ENCODE results near the gene CCDC192.

Gene CCDC192

DNA sequence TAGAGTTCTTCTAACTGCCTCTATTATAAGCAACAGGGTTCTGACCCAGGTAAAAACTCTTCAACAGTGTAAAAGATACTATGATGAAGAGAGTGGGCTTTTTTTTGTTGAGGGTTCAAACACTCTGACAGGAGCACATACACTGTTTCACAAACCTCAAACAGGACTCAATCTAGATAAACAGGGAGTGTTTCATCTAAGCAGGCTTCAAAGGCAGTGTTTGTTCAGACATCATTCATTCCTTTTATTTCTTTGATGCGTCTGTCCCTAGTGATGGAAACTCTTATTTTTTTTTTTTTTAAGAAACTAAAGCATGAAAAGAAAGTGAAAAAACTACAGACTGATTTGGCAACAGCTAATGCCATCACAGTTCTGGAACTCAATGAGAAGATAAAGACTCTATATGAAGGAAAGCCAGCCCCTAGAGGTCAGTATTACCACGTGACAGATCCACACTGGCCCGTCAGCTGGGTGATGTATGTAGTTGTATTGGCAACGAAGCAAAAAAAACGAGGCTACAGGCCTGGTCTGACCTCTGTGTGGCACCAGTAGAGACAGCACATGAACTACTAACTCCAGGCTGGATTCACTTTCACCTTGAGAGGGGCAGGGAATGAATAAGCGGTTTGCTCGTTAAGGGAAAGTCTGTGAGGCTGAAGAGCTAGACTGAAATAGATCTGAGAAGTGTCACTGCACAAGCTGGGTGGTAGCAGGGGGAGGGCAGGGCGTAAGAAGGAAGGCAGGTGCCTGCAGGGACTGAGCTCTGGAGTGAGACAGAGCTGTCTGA lies 172.2 kb downstream of the CCDC192 start:
- DNase-seq (ENCODE audit: extremely low spot score) = peak; percentile 38
- CTCF ChIA-PET = interaction anchor here (0.7 to 3.6 kb wide), 6 partner anchors 10 to 624 kb away, joined by 3 to 20 read pairs (median 6); no protein-coding TSS in a partner anchor
- POLR2A ChIA-PET = no interaction called here

DNA sequence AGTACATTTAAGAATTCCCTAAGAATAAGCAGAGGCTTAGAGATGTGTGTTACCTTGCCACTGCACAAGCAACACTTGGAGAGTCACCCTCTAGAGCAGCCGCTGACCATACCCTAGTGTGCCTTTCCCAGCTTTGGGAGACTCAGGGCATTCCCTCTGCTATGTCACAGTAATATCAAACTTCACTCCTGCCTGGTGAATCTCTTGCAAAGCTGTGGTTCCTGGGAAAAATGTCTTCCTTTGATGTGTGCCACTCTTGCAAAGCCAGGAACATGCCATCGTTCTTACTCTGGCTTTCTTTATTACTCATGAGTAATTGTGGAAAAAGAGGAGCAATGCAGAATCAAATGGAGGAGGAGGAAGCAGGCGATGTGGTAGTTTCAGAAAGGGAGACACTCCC lies 173.2 kb downstream of the CCDC192 start:
- DNase-seq (ENCODE audit: extremely low spot score) = no peak
- ChIA-PET CTCF (interaction anchor here (0.6 to 3.6 kb wide), 7 partner anchors 11 to 623 kb away, joined by 3 to 20 read pairs (median 4); no protein-coding TSS in a partner anchor), POLR2A (no interaction called here)
- no peak for TF ChIP-seq L3MBTL2 (conservative IDR thresholded peaks at IDR 0.05)
- TF ChIP-seq FOXA1 (IDR thresholded peaks at IDR 0.05) = no peak
- TF ChIP-seq TARDBP (IDR thresholded peaks at IDR 0.05) = no peak
- no peak for TF ChIP-seq ELF4 (IDR thresholded peaks at IDR 0.05)
- no peak for TF ChIP-seq SP1 (IDR thresholded peaks at IDR 0.05)
- no peak for TF ChIP-seq FOXK2 (IDR thresholded peaks at IDR 0.05)
- TF ChIP-seq HDGF (IDR thresholded peaks at IDR 0.05; ENCODE audit: borderline replicate concordance) = no peak
- TF ChIP-seq SUZ12 (IDR thresholded peaks at IDR 0.05) = no peak
- no peak for TF ChIP-seq CTBP1 (IDR thresholded peaks at IDR 0.05; ENCODE audit: borderline replicate concordance)
- TF ChIP-seq FOXM1 (IDR thresholded peaks at IDR 0.05; ENCODE audit: borderline replicate concordance) = no peak
- TF ChIP-seq, protein P1, sequence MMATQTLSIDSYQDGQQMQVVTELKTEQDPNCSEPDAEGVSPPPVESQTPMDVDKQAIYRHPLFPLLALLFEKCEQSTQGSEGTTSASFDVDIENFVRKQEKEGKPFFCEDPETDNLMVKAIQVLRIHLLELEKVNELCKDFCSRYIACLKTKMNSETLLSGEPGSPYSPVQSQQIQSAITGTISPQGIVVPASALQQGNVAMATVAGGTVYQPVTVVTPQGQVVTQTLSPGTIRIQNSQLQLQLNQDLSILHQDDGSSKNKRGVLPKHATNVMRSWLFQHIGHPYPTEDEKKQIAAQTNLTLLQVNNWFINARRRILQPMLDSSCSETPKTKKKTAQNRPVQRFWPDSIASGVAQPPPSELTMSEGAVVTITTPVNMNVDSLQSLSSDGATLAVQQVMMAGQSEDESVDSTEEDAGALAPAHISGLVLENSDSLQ (IDR thresholded peaks at IDR 0.05) = no peak
- TF ChIP-seq ZNF384 (IDR thresholded peaks at IDR 0.05) = no peak
- no peak for TF ChIP-seq LEF1 (IDR thresholded peaks at IDR 0.05; ENCODE audit: borderline replicate concordance)
- no peak for TF ChIP-seq BHLHE40 (IDR thresholded peaks at IDR 0.05; ENCODE audit: borderline replicate concordance)
- no peak for TF ChIP-seq ARNT (IDR thresholded peaks at IDR 0.05)
- no peak for TF ChIP-seq NFRKB (IDR thresholded peaks at IDR 0.05)

More for the DNA sequence above, 172.2 kb downstream of the CCDC192 start:
- no peak for TF ChIP-seq NFRKB (IDR thresholded peaks at IDR 0.05)
- TF ChIP-seq BHLHE40 (IDR thresholded peaks at IDR 0.05; ENCODE audit: borderline replicate concordance) = no peak
- no peak for TF ChIP-seq HDGF (IDR thresholded peaks at IDR 0.05; ENCODE audit: borderline replicate concordance)
- no peak for TF ChIP-seq CTBP1 (IDR thresholded peaks at IDR 0.05; ENCODE audit: borderline replicate concordance)
- no peak for TF ChIP-seq L3MBTL2 (conservative IDR thresholded peaks at IDR 0.05)
- TF ChIP-seq ZNF384 (IDR thresholded peaks at IDR 0.05) = peak; percentile 33
- no peak for TF ChIP-seq FOXA1 (IDR thresholded peaks at IDR 0.05)
- TF ChIP-seq ARNT (IDR thresholded peaks at IDR 0.05) = no peak
- no peak for TF ChIP-seq TARDBP (IDR thresholded peaks at IDR 0.05)
- TF ChIP-seq SP1 (IDR thresholded peaks at IDR 0.05) = no peak
- TF ChIP-seq FOXM1 (IDR thresholded peaks at IDR 0.05; ENCODE audit: borderline replicate concordance) = no peak
- TF ChIP-seq, protein P1 (IDR thresholded peaks at IDR 0.05) = peak; percentile 88
- no peak for TF ChIP-seq ELF4 (IDR thresholded peaks at IDR 0.05)

DNA sequence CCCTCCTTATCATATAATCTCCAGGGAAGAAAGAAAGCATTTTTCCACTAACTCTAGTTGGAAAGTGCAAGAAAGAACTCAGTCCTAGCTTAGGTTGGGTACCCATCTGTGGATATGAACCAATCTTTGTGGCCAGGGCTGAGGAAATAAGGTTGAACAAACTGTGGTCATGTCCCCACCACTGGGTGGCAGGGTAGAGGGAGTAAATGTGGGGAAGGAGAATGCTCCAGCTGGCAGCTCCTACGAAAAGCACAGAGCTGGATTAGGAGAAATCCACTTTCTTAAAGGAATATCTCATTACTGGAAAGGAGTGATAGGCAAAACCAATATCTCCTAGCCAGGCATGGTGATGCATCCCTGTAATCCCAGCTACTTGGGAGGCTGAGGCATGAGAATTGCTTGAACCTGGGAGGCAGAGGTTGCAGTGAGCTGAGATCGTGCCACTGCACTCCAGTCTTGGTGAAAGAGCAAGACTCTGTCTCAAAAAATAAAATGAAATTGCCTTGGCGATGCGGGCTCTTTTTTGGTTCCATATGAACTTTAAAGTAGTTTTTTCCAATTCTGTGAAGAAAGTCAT lies 175.1 kb downstream of the CCDC192 start:
- POLR2A ChIA-PET = interaction anchor here (1.4 to 1.5 kb wide), 2 partner anchors 204 to 206 kb away, joined by 3 read pairs; no protein-coding TSS in a partner anchor
- TF ChIP-seq FOXA1 (IDR thresholded peaks at IDR 0.05) (no peak), TARDBP (IDR thresholded peaks at IDR 0.05) (no peak)
- DNase-seq (ENCODE audit: extremely low spot score) = peak; percentile 67
- CTCF ChIA-PET = interaction anchor here (0.6 to 3.6 kb wide), 13 partner anchors 11 to 359 kb away, joined by 3 to 20 read pairs (median 3); no protein-coding TSS in a partner anchor

GRCh38 chr5:127884416-127884815 lies 181.2 kb downstream of the CCDC192 start:
- CTCF ChIA-PET = no interaction called here
- TF ChIP-seq HDGF (IDR thresholded peaks at IDR 0.05; ENCODE audit: borderline replicate concordance) = no peak
- TF ChIP-seq LEF1 (IDR thresholded peaks at IDR 0.05; ENCODE audit: borderline replicate concordance) = no peak
- no peak for TF ChIP-seq ZNF384 (IDR thresholded peaks at IDR 0.05)
- no peak for TF ChIP-seq FOXA1 (IDR thresholded peaks at IDR 0.05)
- TF ChIP-seq BHLHE40 (IDR thresholded peaks at IDR 0.05; ENCODE audit: borderline replicate concordance) = no peak
- no peak for TF ChIP-seq SP1 (IDR thresholded peaks at IDR 0.05)
- TF ChIP-seq CTBP1 (IDR thresholded peaks at IDR 0.05; ENCODE audit: borderline replicate concordance) = no peak
- TF ChIP-seq SUZ12 (IDR thresholded peaks at IDR 0.05) = no peak
- no peak for TF ChIP-seq FOXK2 (IDR thresholded peaks at IDR 0.05)
- TF ChIP-seq, protein P1 (IDR thresholded peaks at IDR 0.05) = no peak
- TF ChIP-seq ELF4 (IDR thresholded peaks at IDR 0.05) = no peak
- no peak for TF ChIP-seq ARNT (IDR thresholded peaks at IDR 0.05)
- no peak for DNase-seq (ENCODE audit: extremely low spot score)
- POLR2A ChIA-PET = no interaction called here

DNA sequence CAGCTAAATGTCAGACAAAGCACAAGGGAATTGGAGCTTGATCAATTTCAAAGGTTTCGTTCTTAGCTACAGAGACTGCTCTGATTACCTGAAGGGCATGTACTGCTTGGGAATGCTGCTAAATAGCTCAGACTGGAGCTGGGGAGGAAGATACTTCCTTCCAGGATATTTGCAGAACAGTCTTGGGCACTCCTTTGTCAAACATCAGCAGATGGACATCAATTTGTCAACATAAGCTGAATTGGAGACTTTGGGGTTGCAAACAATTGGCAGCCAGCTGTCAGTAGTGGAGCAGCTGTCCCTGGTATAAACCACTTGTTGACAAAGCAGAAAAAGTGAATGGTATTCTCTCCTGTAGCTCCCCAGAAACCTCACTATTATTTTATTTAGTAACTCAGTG lies 182.0 kb downstream of the CCDC192 start:
- ChIA-PET CTCF (interaction anchor here (0.6 kb wide), 3 partner anchors 30 to 314 kb away, joined by 3 to 4 read pairs (median 3); no protein-coding TSS in a partner anchor), POLR2A (no interaction called here)
- DNase-seq (ENCODE audit: extremely low spot score) = no peak
- TF ChIP-seq FOXK2 (IDR thresholded peaks at IDR 0.05) (no peak), ARNT (IDR thresholded peaks at IDR 0.05) (no peak), NFRKB (IDR thresholded peaks at IDR 0.05) (no peak), SUZ12 (IDR thresholded peaks at IDR 0.05) (no peak), FOXA1 (IDR thresholded peaks at IDR 0.05) (no peak), CTBP1 (IDR thresholded peaks at IDR 0.05; ENCODE audit: borderline replicate concordance) (no peak), ELF4 (IDR thresholded peaks at IDR 0.05) (no peak), SP1 (IDR thresholded peaks at IDR 0.05) (no peak), L3MBTL2 (conservative IDR thresholded peaks at IDR 0.05) (no peak), BHLHE40 (IDR thresholded peaks at IDR 0.05; ENCODE audit: borderline replicate concordance) (no peak), LEF1 (IDR thresholded peaks at IDR 0.05; ENCODE audit: borderline replicate concordance) (no peak), ZNF384 (IDR thresholded peaks at IDR 0.05) (no peak), HDGF (IDR thresholded peaks at IDR 0.05; ENCODE audit: borderline replicate concordance) (no peak), TARDBP (IDR thresholded peaks at IDR 0.05) (no peak), FOXM1 (IDR thresholded peaks at IDR 0.05; ENCODE audit: borderline replicate concordance) (no peak)
- TF ChIP-seq, protein P1 (IDR thresholded peaks at IDR 0.05) = no peak

Measured in HEK293T (cell line).